Body of pancreas (tissue), 4 donors: Measurements from ENCODE around the gene TYMS.

Source experiments
- POLR2A ChIP-seq, 3 donors: fragments of 450-650 bp; IDR thresholded peaks; one replicate each; pipeline ENCODE4 v1.6.1; 2016; ENCODE audit warnings: antibody characterized with exemption in 3 of 3, mild to moderate bottlenecking in 2 of 3
- TF ChIP-seq, protein P1 (sequence below), 7 experiments: fragments of 450-650 bp in 4 of 7; fragments of 200-600 bp in 3 of 7; sonication (generic) in 3 of 7; IDR thresholded peaks; one replicate each; pipeline ENCODE4 v1.5.1; 2016 to 2019; ENCODE audit warnings: antibody characterized with exemption in 7 of 7

DNA sequence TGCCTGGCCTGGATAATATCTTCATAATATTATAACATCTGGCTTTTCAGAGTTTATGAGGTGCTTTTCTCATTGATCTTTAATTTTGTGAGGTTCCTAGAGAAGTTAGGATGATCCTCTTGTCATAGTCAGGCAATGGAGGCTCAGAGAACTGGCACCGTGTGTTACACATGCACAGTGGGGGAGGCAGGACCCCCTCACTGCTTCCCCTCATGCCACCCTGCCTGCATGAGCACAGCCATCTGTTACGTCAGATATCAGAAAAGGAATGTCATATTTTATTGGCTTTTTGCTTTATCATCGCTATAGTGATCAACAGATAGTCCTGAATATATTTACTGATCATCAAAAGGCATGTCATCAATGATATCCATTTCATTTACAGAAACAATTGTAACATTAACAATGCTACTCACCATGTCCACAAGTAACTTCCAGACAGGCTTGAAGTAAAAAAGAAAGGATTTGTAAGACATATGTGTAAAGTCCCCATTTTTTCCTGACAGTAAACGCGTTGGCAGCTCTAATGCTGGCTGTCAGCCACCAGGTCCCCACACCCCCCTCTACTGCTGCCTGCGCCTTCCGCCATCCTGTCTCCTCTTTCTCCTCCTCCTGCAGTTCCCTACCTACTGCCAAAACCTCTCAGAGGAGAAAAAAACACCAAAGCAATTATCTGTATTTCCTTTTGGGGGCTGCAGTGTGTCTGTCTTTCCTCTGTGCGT lies 36.2 kb downstream of the TYMS start:
- TF ChIP-seq, protein P1, sequence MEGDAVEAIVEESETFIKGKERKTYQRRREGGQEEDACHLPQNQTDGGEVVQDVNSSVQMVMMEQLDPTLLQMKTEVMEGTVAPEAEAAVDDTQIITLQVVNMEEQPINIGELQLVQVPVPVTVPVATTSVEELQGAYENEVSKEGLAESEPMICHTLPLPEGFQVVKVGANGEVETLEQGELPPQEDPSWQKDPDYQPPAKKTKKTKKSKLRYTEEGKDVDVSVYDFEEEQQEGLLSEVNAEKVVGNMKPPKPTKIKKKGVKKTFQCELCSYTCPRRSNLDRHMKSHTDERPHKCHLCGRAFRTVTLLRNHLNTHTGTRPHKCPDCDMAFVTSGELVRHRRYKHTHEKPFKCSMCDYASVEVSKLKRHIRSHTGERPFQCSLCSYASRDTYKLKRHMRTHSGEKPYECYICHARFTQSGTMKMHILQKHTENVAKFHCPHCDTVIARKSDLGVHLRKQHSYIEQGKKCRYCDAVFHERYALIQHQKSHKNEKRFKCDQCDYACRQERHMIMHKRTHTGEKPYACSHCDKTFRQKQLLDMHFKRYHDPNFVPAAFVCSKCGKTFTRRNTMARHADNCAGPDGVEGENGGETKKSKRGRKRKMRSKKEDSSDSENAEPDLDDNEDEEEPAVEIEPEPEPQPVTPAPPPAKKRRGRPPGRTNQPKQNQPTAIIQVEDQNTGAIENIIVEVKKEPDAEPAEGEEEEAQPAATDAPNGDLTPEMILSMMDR (IDR thresholded peaks at IDR 0.05), result no peak
- TF ChIP-seq POLR2A (IDR thresholded peaks at IDR 0.05), result no peak
